ENCODE measurements around the gene CDH5. TPM values are rescaled to one million over a fixed set of nuclear protein-coding genes. Genes with fewer than 3 reads are reported as not detected.

CDH5 gene
- total RNA-seq, 1 donor from 2014 or later, result 1,308 TPM

GRCh38 chr16:66397736-66398433 is 31.4 kb downstream of the CDH5 start:
- DNase-seq (ENCODE audit: low spot score), result no peak
- peaks cover 27% of the 10 kb centered on the region for H3K4me1 Mint-ChIP-seq (ENCODE audit: unreplicated experiment)
- H3K36me3 Mint-ChIP-seq (ENCODE audit: low read depth, unreplicated experiment), result peaks cover 73% of the 10 kb centered on the region
- no peak overlapping the region for H3K27ac Mint-ChIP-seq (ENCODE audit: unreplicated experiment)
- H3K4me3 Mint-ChIP-seq (ENCODE audit: unreplicated experiment), result no peak overlapping the region
- TF ChIP-seq CTCF (IDR thresholded peaks at IDR 0.05; ENCODE audit: unreplicated experiment), result no peak
- peaks cover 10% of the 10 kb centered on the region for H3K27me3 Mint-ChIP-seq (ENCODE audit: unreplicated experiment)
- H3K9me3 Mint-ChIP-seq (ENCODE audit: unreplicated experiment), result no peaks in the 10 kb centered on the region

DNA sequence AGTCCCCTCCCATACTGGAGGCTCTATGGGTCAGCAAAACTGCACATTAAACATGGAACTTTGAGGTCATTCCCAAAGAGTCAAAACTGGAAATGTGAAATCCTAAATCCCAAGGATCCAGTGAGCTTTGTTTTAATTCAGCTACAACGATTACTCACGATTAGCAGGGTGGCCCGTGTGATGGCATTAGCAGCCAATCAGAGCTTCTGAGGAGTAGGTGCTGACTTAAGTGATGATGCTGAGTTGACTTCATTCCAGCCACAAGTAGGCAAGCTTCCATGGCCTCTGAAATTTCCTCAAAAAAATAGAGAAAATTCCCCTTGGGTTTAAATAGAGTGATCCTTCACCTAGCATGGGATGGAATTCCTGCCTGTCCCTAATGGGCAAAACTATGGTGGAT is 32.5 kb downstream of the CDH5 start:
- no peaks in the 10 kb centered on the region for H3K9me3 Mint-ChIP-seq (ENCODE audit: unreplicated experiment)
- H3K27ac Mint-ChIP-seq (ENCODE audit: unreplicated experiment), result peak overlapping the region; percentile 13
- peak overlapping the region; percentile 71 for H3K4me3 Mint-ChIP-seq (ENCODE audit: unreplicated experiment)
- TF ChIP-seq CTCF (IDR thresholded peaks at IDR 0.05; ENCODE audit: unreplicated experiment), result no peak
- H3K4me1 Mint-ChIP-seq (ENCODE audit: unreplicated experiment), result peaks cover 28% of the 10 kb centered on the region
- DNase-seq (ENCODE audit: low spot score), result no peak
- H3K27me3 Mint-ChIP-seq (ENCODE audit: unreplicated experiment), result peaks cover 19% of the 10 kb centered on the region
- peaks cover 81% of the 10 kb centered on the region for H3K36me3 Mint-ChIP-seq (ENCODE audit: low read depth, unreplicated experiment)

DNA sequence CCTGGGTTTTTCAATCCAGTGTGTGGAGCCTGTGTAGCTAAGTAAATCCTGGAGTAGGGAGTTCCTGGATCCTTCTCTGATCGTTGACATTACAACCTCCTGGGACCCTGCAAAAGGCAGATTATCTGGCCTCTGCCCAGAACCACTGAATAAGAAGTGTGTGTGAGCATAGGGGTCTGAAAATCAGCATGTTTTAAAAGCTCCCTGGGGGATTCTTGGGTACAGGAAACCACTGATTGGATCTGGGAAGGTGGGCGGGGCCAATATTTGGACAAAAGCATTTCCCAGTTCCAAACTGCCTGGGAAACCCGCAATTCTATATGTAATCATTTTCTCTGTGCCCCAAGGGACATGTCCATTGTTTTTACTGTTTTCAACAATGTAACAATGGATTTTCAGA is 33.4 kb downstream of the CDH5 start:
- Mint-ChIP-seq H3K4me1 (ENCODE audit: unreplicated experiment) (peaks cover 33% of the 10 kb centered on the region), H3K4me3 (ENCODE audit: unreplicated experiment) (peak overlapping the region; percentile 84), H3K36me3 (ENCODE audit: low read depth, unreplicated experiment) (peaks cover 77% of the 10 kb centered on the region), H3K27ac (ENCODE audit: unreplicated experiment) (peak overlapping the region; percentile 82), H3K9me3 (ENCODE audit: unreplicated experiment) (no peaks in the 10 kb centered on the region), H3K27me3 (ENCODE audit: unreplicated experiment) (peaks cover 19% of the 10 kb centered on the region)
- TF ChIP-seq CTCF (IDR thresholded peaks at IDR 0.05; ENCODE audit: unreplicated experiment), result no peak
- DNase-seq (ENCODE audit: low spot score), result no peak

DNA sequence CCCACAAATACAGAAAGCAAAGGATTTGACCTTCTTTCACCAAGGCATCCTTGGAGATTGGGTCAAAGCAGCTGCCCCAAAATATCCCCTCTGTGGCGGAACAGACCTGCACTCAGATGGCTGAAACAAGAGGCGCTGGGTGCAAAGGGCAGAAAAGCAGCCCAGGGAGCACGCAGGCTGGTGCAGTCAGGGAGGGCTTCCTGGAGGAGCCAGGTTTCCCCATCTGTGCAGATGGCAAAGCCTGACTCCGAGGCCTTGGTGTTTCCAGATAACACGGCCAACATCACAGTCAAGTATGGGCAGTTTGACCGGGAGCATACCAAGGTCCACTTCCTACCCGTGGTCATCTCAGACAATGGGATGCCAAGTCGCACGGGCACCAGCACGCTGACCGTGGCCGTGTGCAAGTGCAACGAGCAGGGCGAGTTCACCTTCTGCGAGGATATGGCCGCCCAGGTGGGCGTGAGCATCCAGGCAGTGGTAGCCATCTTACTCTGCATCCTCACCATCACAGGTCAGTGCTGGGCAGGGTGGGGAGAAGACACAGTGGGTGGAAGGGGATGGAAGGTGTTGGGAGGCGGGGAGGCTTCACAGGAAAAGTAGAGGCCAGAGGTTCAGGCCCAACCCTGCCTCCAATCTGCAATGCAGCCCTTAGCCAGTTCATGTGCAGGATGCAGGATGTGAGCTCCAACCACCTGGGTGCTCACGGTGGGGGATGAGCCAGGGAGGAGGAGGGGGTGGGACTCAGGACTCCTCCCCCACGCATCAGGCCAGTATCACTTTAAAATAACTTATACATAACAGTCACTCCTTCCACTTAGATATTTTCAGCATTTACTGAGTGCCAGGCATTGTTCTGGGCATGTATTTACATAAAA is 34.3 kb downstream of the CDH5 start:
- peaks cover 39% of the 10 kb centered on the region for H3K4me1 Mint-ChIP-seq (ENCODE audit: unreplicated experiment)
- H3K27ac Mint-ChIP-seq (ENCODE audit: unreplicated experiment), result peak overlapping the region; percentile 85
- peaks cover 79% of the 10 kb centered on the region for H3K36me3 Mint-ChIP-seq (ENCODE audit: low read depth, unreplicated experiment)
- peaks cover 20% of the 10 kb centered on the region for H3K27me3 Mint-ChIP-seq (ENCODE audit: unreplicated experiment)
- TF ChIP-seq CTCF (IDR thresholded peaks at IDR 0.05; ENCODE audit: unreplicated experiment), result no peak
- H3K9me3 Mint-ChIP-seq (ENCODE audit: unreplicated experiment), result no peaks in the 10 kb centered on the region
- no peak for DNase-seq (ENCODE audit: low spot score)
- peak overlapping the region; percentile 84 for H3K4me3 Mint-ChIP-seq (ENCODE audit: unreplicated experiment)

- TF ChIP-seq CTCF (IDR thresholded peaks at IDR 0.05; ENCODE audit: unreplicated experiment), result no peak
- H3K4me3 Mint-ChIP-seq (ENCODE audit: unreplicated experiment), result peak overlapping the region; percentile 76
- no peak for DNase-seq (ENCODE audit: low spot score)
- H3K27ac Mint-ChIP-seq (ENCODE audit: unreplicated experiment), result peak overlapping the region; percentile 85
- H3K27me3 Mint-ChIP-seq (ENCODE audit: unreplicated experiment), result peaks cover 23% of the 10 kb centered on the region
- H3K4me1 Mint-ChIP-seq (ENCODE audit: unreplicated experiment), result peaks cover 45% of the 10 kb centered on the region
- no peaks in the 10 kb centered on the region for H3K9me3 Mint-ChIP-seq (ENCODE audit: unreplicated experiment)
- peaks cover 72% of the 10 kb centered on the region for H3K36me3 Mint-ChIP-seq (ENCODE audit: low read depth, unreplicated experiment)
Measured at GRCh38 chr16:66401610-66402009, 35.1 kb downstream of the CDH5 start.
